GM12878 (cell line): Measurements from ENCODE around the gene CAMKK1. TPM values are rescaled to one million over a fixed set of nuclear protein-coding genes. Genes with fewer than 3 reads are reported as not detected.

Source experiments
- CBFB ChIP-seq: IDR thresholded peaks from 2 replicates; pipeline ENCODE4 v1.6.1; 2016; ENCODE audit warnings: antibody characterized with exemption, low read depth
- CREM ChIP-seq: IDR thresholded peaks from 2 replicates; pipeline ENCODE4 v1.6.1; 2014; ENCODE audit warnings: antibody characterized with exemption, low read depth
- DPF2 ChIP-seq: fragments of 450-650 bp; IDR thresholded peaks from 2 replicates; pipeline ENCODE4 v1.6.1; 2017; ENCODE audit warnings: mild to moderate bottlenecking
- ETV6 ChIP-seq, 2 experiments: fragments of 450-650 bp in 1 of 2; IDR thresholded peaks in 1 of 2; conservative IDR thresholded peaks in 1 of 2; 2 replicates each; pipeline ENCODE4 v1.6.1; 2014; ENCODE audit warnings: antibody characterized with exemption in 1 of 2, borderline replicate concordance in 1 of 2, low read depth in 1 of 2, mild to moderate bottlenecking in 1 of 2, moderate library complexity in 1 of 2
- JUNB ChIP-seq: IDR thresholded peaks from 2 replicates; pipeline ENCODE4 v1.6.1; 2016; ENCODE audit warnings: antibody characterized with exemption, mild to moderate bottlenecking
- JUND ChIP-seq: IDR thresholded peaks from 2 replicates; pipeline ENCODE4 v1.6.1; 2012; ENCODE audit warnings: low read depth, mild to moderate bottlenecking, low read length, improper control_type of control experiment, moderate library complexity
- MTA2 ChIP-seq: fragments of 450-650 bp; IDR thresholded peaks from 2 replicates; pipeline ENCODE4 v1.6.1; 2016; ENCODE audit warnings: low read depth, mild to moderate bottlenecking, moderate library complexity
- NBN ChIP-seq: fragments of 450-650 bp; IDR thresholded peaks from 2 replicates; pipeline ENCODE4 v1.6.1; 2016
- NFYA ChIP-seq: IDR thresholded peaks from 2 replicates; pipeline ENCODE4 v1.6.1; 2011; ENCODE audit warnings: low read depth, mild to moderate bottlenecking, low read length, improper control_type of control experiment, borderline replicate concordance
- POU2F2 ChIP-seq: IDR thresholded peaks from 3 replicates; pipeline ENCODE4 v1.6.1; 2011; ENCODE audit warnings: low read depth, mild to moderate bottlenecking, low read length, borderline replicate concordance
- RUNX3 ChIP-seq: IDR thresholded peaks from 2 replicates; pipeline ENCODE4 v1.6.1; 2012; ENCODE audit warnings: low read length, inconsistent platforms
- SIN3A ChIP-seq: IDR thresholded peaks from 2 replicates; pipeline ENCODE4 v1.6.1; 2012; ENCODE audit warnings: low read depth, low read length, improper control_type of control experiment
- STAT1 ChIP-seq: fragments of 450-650 bp; conservative IDR thresholded peaks from 2 replicates; pipeline ENCODE4 v1.6.1; 2014; ENCODE audit warnings: antibody characterized with exemption, mild to moderate bottlenecking
- TARDBP ChIP-seq: IDR thresholded peaks from 2 replicates; pipeline ENCODE4 v1.6.1; 2016; ENCODE audit warnings: borderline replicate concordance
- ZNF384 ChIP-seq: IDR thresholded peaks from 2 replicates; pipeline ENCODE4 v1.6.1; 2012; ENCODE audit warnings: low read depth, mild to moderate bottlenecking, low read length, improper control_type of control experiment, borderline replicate concordance
- ZZZ3 ChIP-seq: IDR thresholded peaks from 2 replicates; pipeline ENCODE4 v1.6.1; 2011; ENCODE audit warnings: low read depth; ENCODE audit not compliant: control insufficient read depth, insufficient read length
- polyA plus RNA-seq, 11 experiments: library from polyadenylated mRNA; depleted of rRNA in 4 of 11; unstranded in 6 of 11; stranded (reverse) in 5 of 11; fragments of >200 nt; fragmentation: Nextera tagmentation in 4 of 11; fragmentation: Illumina TruSeq in 1 of 11; extraction: Ambion mirVana in 4 of 11; extraction: Trizol in 1 of 11; gene quantifications; 1 replicate in 1 of 11; 2 replicates in 10 of 11; pipeline versions ENCODE4 v1.2.1 to v1.2.3, GENCODE V29; 2011 to 2016; ENCODE audit warnings: inconsistent platforms in 2 of 11, missing spikeins in 2 of 11, low read depth in 1 of 11
- total RNA-seq, 4 experiments: library from RNA; depleted of rRNA in 3 of 4; stranded (reverse); fragments of >200 nt in 3 of 4; fragmentation: Illumina TruSeq in 1 of 4; extraction: Trizol in 1 of 4; gene quantifications; 2 replicates each; pipeline versions ENCODE4 v1.2.1 to v1.2.3, GENCODE V29; 2013 to 2021
- TF ChIP-seq, protein P1 (sequence below): fragments of 450-650 bp; IDR thresholded peaks from 2 replicates; pipeline ENCODE4 v1.6.1; 2017; ENCODE audit warnings: low read depth, mild to moderate bottlenecking, moderate library complexity

The CAMKK1 gene
- total and polyA plus RNA-seq, 10 of the 15 experiments (the other 5 are each of a cell fraction or from before 2014, with no cell fraction given), result 0.06 to 0.84 (median 0.37) TPM

DNA sequence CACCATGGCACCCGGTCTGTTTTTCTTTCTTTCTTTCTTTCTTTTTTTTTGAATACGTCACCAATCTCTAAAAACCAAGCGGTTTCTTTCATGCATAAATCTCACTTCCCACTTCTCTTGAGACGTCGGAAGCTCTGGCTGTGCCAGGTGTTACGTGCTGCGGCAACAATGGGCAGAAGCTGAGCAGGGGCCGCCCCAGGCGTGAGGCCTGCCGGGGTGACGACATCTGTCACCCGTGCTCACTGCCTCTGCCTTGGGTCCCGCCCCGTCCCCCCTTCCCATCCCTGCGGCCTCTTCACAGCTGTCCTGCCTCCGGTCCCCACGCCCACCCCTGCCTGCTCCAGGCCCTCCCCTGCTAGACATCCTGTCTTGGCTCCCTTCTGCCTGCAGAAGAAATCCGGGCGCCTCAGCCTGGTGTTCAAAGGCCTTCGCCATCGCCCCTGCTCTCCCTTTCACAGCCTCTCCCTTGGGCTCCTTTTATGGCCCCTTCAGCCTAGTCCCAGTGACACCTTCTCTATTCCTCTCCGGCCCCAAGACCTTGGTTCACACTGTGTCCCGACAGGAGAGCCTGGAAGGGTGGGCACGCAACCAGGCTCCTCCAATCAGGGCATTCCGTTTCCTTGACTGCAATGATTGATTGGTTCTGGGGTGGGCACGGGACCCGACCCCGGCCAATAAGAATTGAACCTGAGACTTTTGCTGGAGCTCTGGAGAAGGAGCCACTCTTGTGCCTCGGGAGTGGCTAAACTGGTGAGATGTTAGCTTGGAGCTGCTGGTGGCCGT, 18.6 kb upstream of the CAMKK1 start (continued):
- TF ChIP-seq NFYA, result no peak
- TF ChIP-seq MTA2, result peak; percentile 80
- TF ChIP-seq, protein P1, sequence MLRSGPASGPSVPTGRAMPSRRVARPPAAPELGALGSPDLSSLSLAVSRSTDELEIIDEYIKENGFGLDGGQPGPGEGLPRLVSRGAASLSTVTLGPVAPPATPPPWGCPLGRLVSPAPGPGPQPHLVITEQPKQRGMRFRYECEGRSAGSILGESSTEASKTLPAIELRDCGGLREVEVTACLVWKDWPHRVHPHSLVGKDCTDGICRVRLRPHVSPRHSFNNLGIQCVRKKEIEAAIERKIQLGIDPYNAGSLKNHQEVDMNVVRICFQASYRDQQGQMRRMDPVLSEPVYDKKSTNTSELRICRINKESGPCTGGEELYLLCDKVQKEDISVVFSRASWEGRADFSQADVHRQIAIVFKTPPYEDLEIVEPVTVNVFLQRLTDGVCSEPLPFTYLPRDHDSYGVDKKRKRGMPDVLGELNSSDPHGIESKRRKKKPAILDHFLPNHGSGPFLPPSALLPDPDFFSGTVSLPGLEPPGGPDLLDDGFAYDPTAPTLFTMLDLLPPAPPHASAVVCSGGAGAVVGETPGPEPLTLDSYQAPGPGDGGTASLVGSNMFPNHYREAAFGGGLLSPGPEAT, result peak; percentile 79; the same call in 1 of the 2 replicates
- TF ChIP-seq JUNB, result no peak
- TF ChIP-seq ETV6 (conservative IDR thresholded peaks at IDR 0.05 in 1 of 2, IDR thresholded peaks at IDR 0.05 in 1 of 2; ENCODE audit: borderline replicate concordance in 1 of 2, low read depth in 1 of 2), result no peak; a peak in 1 of 4 replicates
- 0 out of 2 replicates have a peak, but pooled peaks have one; percentile 42 for TF ChIP-seq JUND
- TF ChIP-seq TARDBP, result no peak
- peak; percentile 85 for TF ChIP-seq ZNF384
- TF ChIP-seq NBN, result peak; percentile 99
- TF ChIP-seq POU2F2, result peak; percentile 94; the same call in 2 of the 3 replicates
- 0 out of 2 replicates have a peak, but pooled peaks have one; percentile 21 for TF ChIP-seq CBFB
- TF ChIP-seq STAT1, result no peak
- peak; percentile 95 for TF ChIP-seq CREM
- TF ChIP-seq ZZZ3, result no peak
- peak; percentile 79 for TF ChIP-seq RUNX3
- TF ChIP-seq DPF2, result 0 out of 2 replicates have a peak, but pooled peaks have one; percentile 46
- no peak for TF ChIP-seq SIN3A
